OCI-LY7 (cell line): ENCODE data around the gene PDZRN4. TPM values are rescaled to one million over a fixed set of nuclear protein-coding genes. Genes with fewer than 3 reads are reported as not detected.

ENCODE experiments used
- BruUV-seq: library from RNA; stranded (reverse); fragments of 400-500 nt; replicated peaks from 2 replicates; lab custom pipeline; 2021; lab: Mats Ljungman, UMichigan
- CTCF ChIA-PET: fragments of 300-600 bp; sonication (Branson Sonifier 250); formaldehyde crosslinking; loops from one replicate; lab custom pipeline; 2022; ENCODE audit warnings: antibody characterized with exemption; ENCODE audit not compliant: unreplicated experiment; lab: Charles Lee
- POLR2A ChIA-PET: fragments of 300-600 bp; sonication (Branson Sonifier 250); formaldehyde crosslinking; loops from one replicate; lab custom pipeline; 2022; ENCODE audit warnings: antibody characterized with exemption; lab: Charles Lee
- DNase-seq: peaks from one replicate; pipeline ENCODE4 v3.0.0-alpha.2; 2015; ENCODE audit warnings: low spot score
- H2AFZ ChIP-seq: fragments of 200-600 bp; sonication (generic), shearing (Covaris generic); 2 replicates; pipeline ENCODE4 v1.6.1; 2014; ENCODE audit warnings: mild to moderate bottlenecking, antibody characterized with exemption, low read length, moderate library complexity
- H3K27ac ChIP-seq: fragments of 200-600 bp; sonication (generic); 2 replicates; pipeline ENCODE4 v1.5.1; 2014; ENCODE audit warnings: mixed run types, low read depth, mild to moderate bottlenecking, moderate library complexity, low read length, inconsistent platforms; ENCODE audit not compliant: poor library complexity, severe bottlenecking
- H3K36me3 ChIP-seq: fragments of 200-600 bp; sonication (generic); 2 replicates; pipeline ENCODE4 v1.6.1; 2014; ENCODE audit warnings: mild to moderate bottlenecking, antibody characterized with exemption, low read length, moderate library complexity, mixed read lengths; ENCODE audit not compliant: insufficient read depth
- H3K4me1 ChIP-seq: fragments of 200-600 bp; sonication (generic); 2 replicates; pipeline ENCODE4 v1.5.1; 2014; ENCODE audit warnings: mild to moderate bottlenecking, low read length; ENCODE audit not compliant: insufficient read depth, poor library complexity, severe bottlenecking
- H3K4me2 ChIP-seq: fragments of 200-600 bp; sonication (generic); 2 replicates; pipeline ENCODE4 v1.6.1; 2014; ENCODE audit warnings: mild to moderate bottlenecking, low read length
- H3K4me3 ChIP-seq: fragments of 200-600 bp; sonication (generic); 2 replicates; pipeline ENCODE4 v1.5.1; 2014; ENCODE audit warnings: mild to moderate bottlenecking, low read depth, low read length; ENCODE audit not compliant: poor library complexity, severe bottlenecking
- H3K79me2 ChIP-seq: fragments of 200-600 bp; sonication (generic); 2 replicates; pipeline ENCODE4 v1.6.1; 2016; ENCODE audit warnings: low read depth, mild to moderate bottlenecking, low read length, moderate library complexity, mixed read lengths; ENCODE audit not compliant: insufficient read depth
- H3K9me2 ChIP-seq: fragments of 200-600 bp; sonication (generic); 2 replicates; pipeline ENCODE4 v1.6.1; 2016; ENCODE audit warnings: mild to moderate bottlenecking, low read length, mixed read lengths; ENCODE audit not compliant: insufficient read depth
- H3K9me3 ChIP-seq: fragments of 200-600 bp; sonication (generic); 2 replicates; pipeline ENCODE4 v1.6.1; 2014; ENCODE audit warnings: mild to moderate bottlenecking, mixed run types, low read length, mixed read lengths
- H4K20me1 ChIP-seq: fragments of 200-600 bp; sonication (generic); 2 replicates; pipeline ENCODE4 v1.6.1; 2014; ENCODE audit warnings: mild to moderate bottlenecking, antibody characterized with exemption, low read length, moderate library complexity, mixed read lengths; ENCODE audit not compliant: insufficient read depth
- EZH2phosphoT487 ChIP-seq: fragments of 200-600 bp; sonication (generic); IDR thresholded peaks from 2 replicates; pipeline ENCODE4 v1.6.1; 2018; ENCODE audit warnings: low read depth, borderline replicate concordance, mild to moderate bottlenecking, mixed run types, antibody characterized with exemption, low read length, moderate library complexity, mixed read lengths
- intact Hi-C: fragments of 100-400 bp; cut with micrococcal nuclease; formaldehyde crosslinking; loops from one replicate; pipeline ENCODE4 v1.10.0; 2022; ENCODE audit not compliant: unreplicated experiment
- total RNA-seq, 2 experiments: library from RNA; depleted of rRNA in 1 of 2; stranded (reverse); fragments of >200 nt in 1 of 2; shearing (Covaris generic) in 1 of 2; gene quantifications; 2 replicates each; pipeline ENCODE4 v1.2.3, GENCODE V29; 2014 to 2022
- TF ChIP-seq, protein P1 (sequence below): fragments of 200-600 bp; sonication (generic); conservative IDR thresholded peaks from 2 replicates; pipeline ENCODE4 v1.5.1; 2014; ENCODE audit warnings: mild to moderate bottlenecking, antibody characterized with exemption, low read length, moderate library complexity, mixed read lengths

PDZRN4 gene
- total RNA-seq, 2 experiments from 2014 or later, result 6.8 to 16.8 TPM

DNA sequence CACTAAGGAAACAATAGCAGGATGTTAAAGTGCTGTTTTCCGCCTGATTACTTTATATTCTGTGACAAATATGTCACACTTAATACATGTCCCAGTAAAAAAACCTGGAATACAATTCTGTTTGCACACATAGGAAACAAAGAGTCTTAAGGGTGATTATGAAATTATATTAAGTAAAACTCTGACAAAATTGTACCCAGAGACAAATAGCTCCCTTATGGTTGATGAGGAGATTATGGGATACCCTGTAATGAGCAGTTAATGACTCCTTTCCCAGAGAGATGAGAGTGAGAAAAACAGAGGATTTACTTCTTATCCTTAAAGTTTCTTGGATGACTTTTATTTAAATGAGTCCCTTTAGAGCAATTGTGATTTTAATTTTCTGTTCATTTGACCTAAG is 370.6 kb downstream of the PDZRN4 start:
- intact Hi-C loops, result no loop called here
- no TSS peak for BruUV-seq

DNA sequence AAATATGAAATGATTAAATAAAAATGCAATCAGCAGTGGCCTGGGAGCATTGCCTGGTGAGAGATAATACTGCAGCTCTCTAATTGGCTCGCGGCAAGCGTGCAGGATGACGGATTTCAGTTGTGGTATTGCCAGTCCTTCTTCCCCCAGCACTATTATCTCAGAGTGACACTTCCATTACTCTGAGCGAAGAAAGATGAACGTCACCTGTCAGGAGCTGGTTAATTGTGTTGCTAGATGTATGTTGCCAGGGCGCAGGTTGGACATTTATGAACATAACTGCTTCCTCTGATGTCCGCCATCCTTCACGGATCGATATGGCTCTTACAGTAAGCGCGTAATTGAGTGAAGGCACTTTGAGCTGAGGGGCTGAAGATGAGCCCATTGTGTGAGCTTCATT is 374.9 kb downstream of the PDZRN4 start:
- BruUV-seq, result no TSS peak
- Histone ChIP-seq H3K79me2 (no peaks in the 10 kb centered on the region), H3K36me3 (peaks cover 31% of the 10 kb centered on the region), H3K4me2 (no peak overlapping the region), H3K27ac (no peak overlapping the region), H3K9me3 (no peaks in the 10 kb centered on the region), H3K4me3 (no peak overlapping the region), H3K9me2 (no peaks in the 10 kb centered on the region), H3K4me1 (no peaks in the 10 kb centered on the region), H4K20me1 (no peaks in the 10 kb centered on the region), H2AFZ (no peak overlapping the region)
- POLR2A ChIA-PET, result interaction anchor here (0.6 to 0.8 kb wide), 2 partner anchors 24 to 78 kb away, joined by 3 read pairs; no protein-coding TSS in a partner anchor
- no peak for TF ChIP-seq EZH2phosphoT487
- DNase-seq, result no peak
- CTCF ChIA-PET, result no interaction called here
- intact Hi-C loops, result no loop called here

More for the DNA sequence above, 370.6 kb downstream of the PDZRN4 start:
- Histone ChIP-seq H3K27ac (no peak overlapping the region), H3K9me2 (no peaks in the 10 kb centered on the region), H3K9me3 (no peaks in the 10 kb centered on the region), H4K20me1 (no peaks in the 10 kb centered on the region), H2AFZ (no peak overlapping the region), H3K4me1 (no peaks in the 10 kb centered on the region), H3K4me2 (no peak overlapping the region), H3K36me3 (peaks cover 7% of the 10 kb centered on the region; the same call in 1 of the 2 replicates), H3K79me2 (no peaks in the 10 kb centered on the region), H3K4me3 (no peak overlapping the region)
- POLR2A ChIA-PET, result no interaction called here
- no peak for DNase-seq
- CTCF ChIA-PET, result no interaction called here
- TF ChIP-seq EZH2phosphoT487, result no peak
- TF ChIP-seq, protein P1, sequence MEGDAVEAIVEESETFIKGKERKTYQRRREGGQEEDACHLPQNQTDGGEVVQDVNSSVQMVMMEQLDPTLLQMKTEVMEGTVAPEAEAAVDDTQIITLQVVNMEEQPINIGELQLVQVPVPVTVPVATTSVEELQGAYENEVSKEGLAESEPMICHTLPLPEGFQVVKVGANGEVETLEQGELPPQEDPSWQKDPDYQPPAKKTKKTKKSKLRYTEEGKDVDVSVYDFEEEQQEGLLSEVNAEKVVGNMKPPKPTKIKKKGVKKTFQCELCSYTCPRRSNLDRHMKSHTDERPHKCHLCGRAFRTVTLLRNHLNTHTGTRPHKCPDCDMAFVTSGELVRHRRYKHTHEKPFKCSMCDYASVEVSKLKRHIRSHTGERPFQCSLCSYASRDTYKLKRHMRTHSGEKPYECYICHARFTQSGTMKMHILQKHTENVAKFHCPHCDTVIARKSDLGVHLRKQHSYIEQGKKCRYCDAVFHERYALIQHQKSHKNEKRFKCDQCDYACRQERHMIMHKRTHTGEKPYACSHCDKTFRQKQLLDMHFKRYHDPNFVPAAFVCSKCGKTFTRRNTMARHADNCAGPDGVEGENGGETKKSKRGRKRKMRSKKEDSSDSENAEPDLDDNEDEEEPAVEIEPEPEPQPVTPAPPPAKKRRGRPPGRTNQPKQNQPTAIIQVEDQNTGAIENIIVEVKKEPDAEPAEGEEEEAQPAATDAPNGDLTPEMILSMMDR, result no peak

DNA sequence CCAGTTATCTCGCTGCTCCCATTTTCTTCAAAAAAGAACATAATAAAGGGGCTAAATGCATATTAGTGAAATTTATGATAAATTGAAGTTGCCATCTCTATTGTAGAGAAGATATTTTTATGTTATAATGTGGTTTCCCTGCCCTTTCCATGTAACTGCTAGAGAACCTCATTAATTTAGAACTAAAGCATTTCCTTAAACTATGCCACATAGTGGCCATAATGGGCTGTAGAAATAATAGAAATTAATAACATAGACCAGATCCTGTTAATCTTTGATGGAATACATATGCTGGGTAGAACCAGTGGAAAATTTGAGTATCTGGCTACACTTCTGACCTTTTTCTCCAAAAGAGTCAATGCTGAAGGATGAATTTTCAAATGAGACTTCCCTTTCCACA is 376.7 kb downstream of the PDZRN4 start:
- intact Hi-C loops, result no loop called here
- Histone ChIP-seq H3K79me2 (no peaks in the 10 kb centered on the region), H4K20me1 (no peaks in the 10 kb centered on the region), H3K36me3 (peaks cover 34% of the 10 kb centered on the region), H3K27ac (no peak overlapping the region), H3K4me1 (no peaks in the 10 kb centered on the region), H3K4me3 (no peak overlapping the region), H2AFZ (no peak overlapping the region), H3K9me2 (no peaks in the 10 kb centered on the region), H3K9me3 (no peaks in the 10 kb centered on the region), H3K4me2 (no peak overlapping the region)
- TF ChIP-seq EZH2phosphoT487, result no peak
- TF ChIP-seq, protein P1, result peak; percentile 58; the same call in 1 of the 2 replicates
- ChIA-PET CTCF (no interaction called here), POLR2A (interaction anchor here (0.7 to 1.8 kb wide), 2 partner anchors 10 to 12 kb away, joined by 3 to 7 read pairs; no protein-coding TSS in a partner anchor)
- no TSS peak for BruUV-seq
- no peak for DNase-seq
